WI38 (cell line): ENCODE results near the gene IL2RA.

Source experiments
- H3K4me3 ChIP-seq: 2 replicates; pipeline ENCODE4 v1.5.1; 2011; ENCODE audit warnings: low read depth, mild to moderate bottlenecking, control low read depth, low read length
- CTCF ChIP-seq: IDR thresholded peaks from 2 replicates; pipeline ENCODE4 v1.5.1; 2012; ENCODE audit warnings: low read depth, mild to moderate bottlenecking, control low read depth, low read length

Gene IL2RA

DNA sequence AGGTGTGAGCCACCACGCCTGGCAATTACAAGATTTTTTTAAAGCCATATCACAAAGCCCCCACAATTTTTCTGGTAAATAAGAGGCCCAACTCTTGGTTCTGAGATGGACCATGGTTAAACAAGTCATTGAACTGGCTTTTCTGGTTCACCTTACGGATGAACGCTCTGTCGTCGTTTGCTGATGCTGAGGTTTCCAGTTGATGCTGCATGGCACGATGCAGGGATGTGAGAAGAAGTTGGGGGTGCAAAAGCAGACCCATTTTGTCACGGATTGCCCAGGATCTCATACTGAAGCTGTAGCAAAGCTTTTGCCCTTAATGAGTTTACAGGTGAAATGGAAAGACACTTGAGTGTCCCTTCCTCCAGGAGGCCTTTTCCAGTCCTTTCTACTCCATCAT, 2.0 kb upstream of the IL2RA start:
- no peak for TF ChIP-seq CTCF

GRCh38 chr10:6061056-6061455, 1.1 kb downstream of the IL2RA start:
- no peak for TF ChIP-seq CTCF
- H3K4me3 ChIP-seq, result no peak overlapping the region

More for the DNA sequence above, 2.0 kb upstream of the IL2RA start:
- H3K4me3 ChIP-seq, result no peak overlapping the region

DNA sequence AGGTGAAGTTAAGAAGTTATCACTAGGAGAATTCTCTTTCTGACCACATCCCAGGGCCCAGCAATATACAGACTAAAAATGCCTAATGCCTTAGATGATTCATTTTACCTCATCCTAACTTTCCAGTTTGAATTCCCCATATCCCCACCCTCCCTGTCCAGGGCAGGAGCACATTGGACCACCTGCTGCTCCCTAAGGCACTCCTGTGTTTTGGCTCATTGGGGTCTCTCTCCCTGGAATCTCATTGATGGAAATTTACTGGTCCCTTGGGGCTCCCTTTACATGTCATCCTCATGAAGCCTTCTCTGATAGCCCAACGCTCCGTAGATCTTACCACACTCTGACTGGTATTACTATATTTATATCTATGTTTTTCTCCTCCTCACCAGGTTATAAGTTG, 2.7 kb downstream of the IL2RA start:
- no peak overlapping the region for H3K4me3 ChIP-seq
- no peak for TF ChIP-seq CTCF

GRCh38 chr10:6058682-6059475, 3.3 kb downstream of the IL2RA start:
- no peak overlapping the region for H3K4me3 ChIP-seq
- TF ChIP-seq CTCF, result no peak

DNA sequence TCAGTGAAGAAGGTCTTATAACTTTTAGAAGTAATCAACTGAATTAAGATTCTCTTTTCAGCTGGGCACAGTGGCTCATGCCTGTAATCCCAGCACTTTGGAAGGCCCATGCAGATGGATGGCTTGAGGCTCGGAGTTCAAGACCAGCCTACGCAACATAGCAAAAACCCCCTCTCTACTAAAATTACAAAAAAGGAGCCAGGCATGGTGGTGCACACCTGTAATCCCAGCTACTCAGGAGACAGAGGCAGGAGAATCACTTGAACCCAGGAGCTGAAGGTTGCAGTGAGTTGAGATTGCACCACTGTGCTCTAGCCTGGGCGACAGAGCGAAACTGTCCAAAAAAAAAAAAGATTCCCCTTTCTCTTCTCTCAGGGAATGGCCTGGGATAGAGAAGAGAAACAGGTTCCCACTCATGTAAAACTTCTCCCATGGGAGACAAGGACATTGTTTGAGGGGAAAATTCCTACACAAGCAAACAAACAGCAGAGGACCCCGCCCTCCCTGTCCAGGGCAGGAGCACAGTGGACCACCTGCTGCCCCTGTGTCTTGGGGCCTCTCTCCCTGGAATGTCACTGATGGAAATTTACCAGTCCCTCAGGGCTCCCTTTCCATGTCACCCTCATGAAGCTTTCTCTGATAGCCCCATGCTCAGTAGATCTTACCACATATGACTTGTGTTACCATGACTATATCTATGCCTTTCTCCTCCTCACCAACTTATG, 5.6 kb downstream of the IL2RA start:
- no peak overlapping the region for H3K4me3 ChIP-seq
- no peak for TF ChIP-seq CTCF

DNA sequence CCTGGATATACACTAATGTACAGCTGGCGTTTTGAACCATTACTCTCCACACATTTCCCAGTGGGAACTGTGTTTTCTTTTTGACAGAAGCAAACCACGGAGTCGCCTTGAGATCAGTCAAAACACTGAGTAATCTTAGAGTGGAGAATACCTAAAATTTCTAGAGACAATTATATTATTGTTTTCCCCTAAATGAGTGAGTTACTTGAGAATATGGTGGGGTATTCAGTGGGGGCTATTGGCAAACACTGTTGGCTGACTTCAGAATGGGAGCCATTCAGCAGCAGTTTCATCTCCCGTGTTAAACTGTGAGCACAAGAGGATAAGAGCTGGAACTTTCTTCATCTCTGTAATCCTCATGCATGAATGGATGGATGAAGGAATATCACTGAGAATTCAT, 6.2 kb downstream of the IL2RA start:
- TF ChIP-seq CTCF, result no peak
- H3K4me3 ChIP-seq, result no peak overlapping the region

DNA sequence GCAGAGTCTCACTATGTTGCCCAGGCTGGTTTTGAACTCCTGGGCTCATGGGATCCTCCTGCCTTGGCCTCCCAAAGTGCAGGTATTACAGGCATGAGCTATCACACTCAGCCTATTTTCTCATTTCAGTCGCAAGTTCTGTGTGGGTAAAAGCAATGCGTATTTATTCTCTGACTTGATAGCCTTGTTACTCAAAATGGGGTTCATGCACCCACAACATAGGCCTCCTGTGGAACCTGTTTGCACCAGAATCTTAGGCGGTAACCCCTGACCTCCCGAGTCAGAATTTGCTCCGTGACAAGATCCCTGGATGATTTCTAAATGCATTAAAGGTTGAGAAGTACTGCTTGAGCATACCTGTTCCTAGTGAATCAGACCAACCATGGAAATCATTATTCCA, 7.3 kb downstream of the IL2RA start:
- TF ChIP-seq CTCF, result no peak

More for the DNA sequence above, 7.3 kb downstream of the IL2RA start:
- H3K4me3 ChIP-seq, result no peak overlapping the region
